Heart right ventricle (tissue), 16 donors: ENCODE measurements around the gene BTBD2. TPM values are rescaled to one million over a fixed set of nuclear protein-coding genes. Genes with fewer than 3 reads are reported as not detected.

ENCODE experiments used
- ATAC-seq, 8 donors: fragments of 200-7000 bp; cut with Tn5 transposase; one replicate each; pipeline ENCODE4 v1.9.1; 2020; ENCODE audit warnings: mild to moderate bottlenecking in 8 of 8, moderate library complexity in 8 of 8, moderate number of reproducible peaks in 1 of 8
- DNase-seq, 2 donors: peaks; one replicate each; pipeline ENCODE4 v3.0.0-alpha.2; 2020
- H3K27ac ChIP-seq, 10 donors: fragments of 200-600 bp; sonication (generic) in 2 of 10; one replicate each; pipeline versions ENCODE4 v1.5.0 to v1.8.0; 2020 to 2022; ENCODE audit warnings: mild to moderate bottlenecking in 3 of 10
- H3K27me3 ChIP-seq, 7 donors: fragments of 200-600 bp; one replicate each; pipeline ENCODE4 v1.8.0; 2021 to 2022; ENCODE audit warnings: mild to moderate bottlenecking in 2 of 7
- H3K36me3 ChIP-seq, 9 donors: fragments of 200-600 bp; sonication (generic) in 1 of 9; one replicate each; pipeline versions ENCODE4 v1.5.0 to v1.8.0; 2020 to 2022; ENCODE audit warnings: mild to moderate bottlenecking in 2 of 9
- H3K4me1 ChIP-seq, 9 donors: fragments of 200-600 bp; sonication (generic) in 1 of 9; one replicate each; pipeline versions ENCODE4 v1.5.0 to v1.8.0; 2020 to 2022; ENCODE audit warnings: mild to moderate bottlenecking in 4 of 9
- H3K4me3 ChIP-seq, 10 donors: fragments of 200-600 bp; sonication (generic) in 2 of 10; one replicate each; pipeline versions ENCODE4 v1.5.0 to v1.8.0; 2020 to 2022; ENCODE audit warnings: mild to moderate bottlenecking in 7 of 10, moderate library complexity in 2 of 10
- H3K9me3 ChIP-seq, 11 donors: fragments of 200-600 bp in 10 of 11; sonication (generic) in 2 of 11; one replicate each; pipeline versions ENCODE4 v1.5.0 to v1.8.0; 2013 to 2022; ENCODE audit warnings: mild to moderate bottlenecking in 2 of 11, control low read depth in 1 of 11, moderate library complexity in 1 of 11
- WGBS, 2 donors: extraction: QIAGEN DNeasy Blood & Tissue Kit; methylation state at CpG; one replicate each; pipeline ENCODE4 v1.1.7; 2013; ENCODE audit warnings: inconsistent platforms in 1 of 2; 5-methylcytosine and 5-hydroxymethylcytosine counted together
- intact Hi-C, 10 donors: fragments of 100-400 bp; cut with DNase I; formaldehyde crosslinking; loops; one replicate each; pipeline versions ENCODE4 v1.11.1 to v1.14.2; 2022
- polyA plus RNA-seq, 2 donors: library from polyadenylated mRNA; stranded (reverse); fragments of 200-250 nt; gene quantifications; one replicate each; pipeline ENCODE4 v1.2.3, GENCODE V29; 2013
- total RNA-seq, 10 donors: library from RNA; stranded (reverse); fragmentation: NEBNext Ultra II Directional in 3 of 10; extraction: Animal tissue kit (Norgen Biotek cat#: 25700) in 3 of 10; gene quantifications; one replicate each; pipeline versions ENCODE4 v1.2.1 to v1.2.4, GENCODE V29; 2021 to 2023
- TF ChIP-seq, protein P1 (sequence below), 9 donors: fragments of 200-600 bp; sonication (generic) in 2 of 9; IDR thresholded peaks; one replicate each; pipeline versions ENCODE4 v1.5.0 to v1.8.0; 2021 to 2022; ENCODE audit warnings: antibody characterized with exemption in 9 of 9, mild to moderate bottlenecking in 5 of 9, moderate library complexity in 1 of 9
- donor health status: Arrhythmogenic right ventricular cardiomyopathy.
- donor health status: ischemic (EF 13 %, LVEDD 7.1; RV severe dilation, severe dysfunction).
- donor health status: healthy with polysubstance abuse.
- donor health status: DM: no; HTN: yes; CAD: no.
- donor health status: DM: no; HTN: no; CAD: no.
- donor health status: ischemic (EF 25% LVEDD 6.9; RV normal size, moderate dysfunction).
- donor health status: ischemic (EF 25% LVEDD 5.7; RV mildly dilated, moderate dysfunction).
- donor health status: healthy.
- donor health status: DM: yes; HTN: yes; CAD: no.
- donor health status: Ischemic cardiomyopathy.
- donor health status: ischemic (EF 35%, LVEDD 5.7; RV mildly dilated, moderate dysfunction).
- donor health status: nonischemic (EF 11% LVEDD 7.7; RV severe dilation, severe dysfunction).
- donor health status: DM: yes; HTN: yes; CAD: no.
- donor health status: PGD.
- donor health status: ischemic (EF 29% LVEDD 5.4; RV normal size, mild dysfunction).
- donor health status: nonischemic (EF 23%, LVEDD 6.1; RV moderate dilation, normal function).

Gene BTBD2
- total and polyA plus RNA-seq, 12 donors: 42.8 to 70.4 (median 55.8) TPM

DNA sequence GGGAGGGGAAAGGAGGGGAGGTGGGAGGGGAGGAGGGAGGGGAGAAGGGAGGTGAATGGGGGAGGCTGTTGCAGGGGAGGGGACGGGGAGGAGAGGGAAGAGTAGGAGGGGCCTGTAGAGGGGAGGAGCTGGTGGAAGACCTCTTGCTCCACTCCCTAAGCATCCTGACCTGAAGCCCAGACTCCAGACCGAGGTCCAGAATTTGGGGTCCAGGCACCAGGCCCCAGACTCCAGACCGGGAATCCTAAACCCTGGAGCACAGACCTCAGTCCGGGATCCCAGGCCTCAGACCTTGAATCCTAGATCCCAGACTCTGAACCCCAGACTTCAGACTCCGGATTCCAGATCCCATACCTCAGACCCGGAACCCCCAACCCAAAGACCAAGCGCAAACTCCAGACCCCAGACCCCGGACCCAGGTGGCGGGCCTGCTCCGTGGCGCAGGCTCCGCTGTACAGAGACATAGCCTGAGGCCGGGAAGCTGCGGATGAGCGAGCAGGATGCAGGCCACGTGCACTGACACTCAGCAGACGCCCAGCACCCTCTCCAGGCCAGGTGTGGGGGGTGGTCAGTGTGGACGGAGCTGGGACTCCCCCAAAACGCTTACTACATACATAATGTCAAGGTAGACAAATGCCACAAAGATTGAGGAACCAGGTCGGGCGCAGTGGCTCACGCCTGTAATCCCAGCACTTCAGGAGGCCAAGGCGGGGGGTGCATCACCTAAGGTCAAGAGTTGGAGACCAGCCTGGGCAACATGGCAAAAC, 710 bp upstream of the BTBD2 start:
- intact Hi-C loops: loop anchor here in 4 of 10 donors (1.0 to 5.0 kb wide), 5 partner anchors 36 to 84 kb away; partner anchors contain the start of genes IZUMO4 (in 1 of the 4), MKNK2 (in 1 of the 4) and MOB3A (in 1 of the 4)
- Histone ChIP-seq H3K27ac (peak overlapping the region in 8 of 10 donors; percentile 4 to 68 (median 50)), H3K27me3 (no peaks in the 10 kb centered on the region), H3K4me3 (peak overlapping the region in 8 of 10 donors; percentile 4 to 49 (median 42)), H3K9me3 (no peaks in the 10 kb centered on the region), H3K36me3 (no peaks in the 10 kb centered on the region), H3K4me1 (peaks cover 4 to 24% (median 9%) of the 10 kb centered on the region in 9 donors)
- TF ChIP-seq, protein P1, sequence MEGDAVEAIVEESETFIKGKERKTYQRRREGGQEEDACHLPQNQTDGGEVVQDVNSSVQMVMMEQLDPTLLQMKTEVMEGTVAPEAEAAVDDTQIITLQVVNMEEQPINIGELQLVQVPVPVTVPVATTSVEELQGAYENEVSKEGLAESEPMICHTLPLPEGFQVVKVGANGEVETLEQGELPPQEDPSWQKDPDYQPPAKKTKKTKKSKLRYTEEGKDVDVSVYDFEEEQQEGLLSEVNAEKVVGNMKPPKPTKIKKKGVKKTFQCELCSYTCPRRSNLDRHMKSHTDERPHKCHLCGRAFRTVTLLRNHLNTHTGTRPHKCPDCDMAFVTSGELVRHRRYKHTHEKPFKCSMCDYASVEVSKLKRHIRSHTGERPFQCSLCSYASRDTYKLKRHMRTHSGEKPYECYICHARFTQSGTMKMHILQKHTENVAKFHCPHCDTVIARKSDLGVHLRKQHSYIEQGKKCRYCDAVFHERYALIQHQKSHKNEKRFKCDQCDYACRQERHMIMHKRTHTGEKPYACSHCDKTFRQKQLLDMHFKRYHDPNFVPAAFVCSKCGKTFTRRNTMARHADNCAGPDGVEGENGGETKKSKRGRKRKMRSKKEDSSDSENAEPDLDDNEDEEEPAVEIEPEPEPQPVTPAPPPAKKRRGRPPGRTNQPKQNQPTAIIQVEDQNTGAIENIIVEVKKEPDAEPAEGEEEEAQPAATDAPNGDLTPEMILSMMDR (IDR thresholded peaks at IDR 0.05): no peak
- DNase-seq (peak; percentile 66 to 85), ATAC-seq (peak; percentile 68 to 91 (median 86))
- 68 to 71% methylated on average over 23 of the region's 23 CpGs for WGBS, 2 donors

DNA sequence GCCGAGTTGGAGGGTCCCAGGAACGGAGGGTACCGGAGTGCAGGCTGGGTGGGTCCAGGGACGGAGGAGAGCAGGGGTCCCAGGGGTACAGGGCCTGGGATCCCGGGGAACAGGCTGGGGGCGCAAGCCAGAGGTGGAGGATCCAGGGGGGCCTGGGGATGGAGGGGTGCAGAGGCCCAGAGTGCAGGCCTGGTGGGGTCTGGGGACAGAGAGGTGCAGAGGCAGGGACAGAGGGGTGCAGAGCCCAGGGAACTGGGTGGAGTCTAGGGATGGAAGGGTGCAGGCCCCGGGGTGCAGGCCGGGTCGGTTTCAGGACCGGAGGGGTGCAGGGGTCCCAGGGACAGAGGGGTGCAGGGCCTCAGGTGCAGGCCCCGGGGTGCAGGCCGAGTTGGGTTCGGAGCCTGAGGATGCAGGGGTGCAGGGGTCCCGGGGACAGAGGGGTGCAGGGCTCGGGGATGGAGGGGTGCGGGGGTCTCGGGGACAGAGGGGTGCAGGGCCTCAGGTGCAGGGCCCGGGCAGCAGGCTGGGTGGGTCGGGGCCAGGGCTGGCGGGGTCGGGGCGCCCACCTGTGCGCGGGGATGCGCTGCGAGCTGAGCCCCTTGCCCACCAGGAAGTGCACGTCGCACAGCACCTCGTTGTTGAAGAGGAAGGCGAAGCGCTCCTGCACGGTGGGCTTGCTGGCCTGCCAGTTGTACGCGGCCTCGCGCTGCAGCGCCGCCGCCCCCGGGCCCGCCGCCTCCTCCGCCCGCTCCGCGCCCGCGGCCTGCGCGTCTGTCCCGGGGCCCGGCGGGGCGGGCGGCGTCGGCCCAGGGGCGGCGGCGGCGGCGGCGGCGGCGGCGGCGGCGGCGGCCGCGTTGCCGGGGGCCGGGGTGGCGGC, 545 bp downstream of the BTBD2 start:
- WGBS, 2 donors: 12 to 33% methylated on average over 17 to 73 of the region's 74 CpGs
- H3K36me3 ChIP-seq: no peaks in the 10 kb centered on the region
- H3K4me1 ChIP-seq: peaks cover 4 to 24% (median 9%) of the 10 kb centered on the region in 9 donors
- H3K27me3 ChIP-seq: no peaks in the 10 kb centered on the region
- TF ChIP-seq, protein P1 (IDR thresholded peaks at IDR 0.05): no peak
- intact Hi-C loops: loop anchor here in 3 of 10 donors (5.0 kb wide), 4 partner anchors 37 to 83 kb away; partner anchors contain the start of gene MKNK2 (in 1 of the 3)
- H3K9me3 ChIP-seq: no peaks in the 10 kb centered on the region
- ATAC-seq (peak in 6 of 8 donors; percentile 5 to 30 (median 8)), DNase-seq (peak in 1 of 2 donors; percentile 46)
- H3K4me3 ChIP-seq: peak overlapping the region; percentile 10 to 66 (median 62)
- peak overlapping the region in 8 of 10 donors; percentile 34 to 71 (median 64) for H3K27ac ChIP-seq

DNA sequence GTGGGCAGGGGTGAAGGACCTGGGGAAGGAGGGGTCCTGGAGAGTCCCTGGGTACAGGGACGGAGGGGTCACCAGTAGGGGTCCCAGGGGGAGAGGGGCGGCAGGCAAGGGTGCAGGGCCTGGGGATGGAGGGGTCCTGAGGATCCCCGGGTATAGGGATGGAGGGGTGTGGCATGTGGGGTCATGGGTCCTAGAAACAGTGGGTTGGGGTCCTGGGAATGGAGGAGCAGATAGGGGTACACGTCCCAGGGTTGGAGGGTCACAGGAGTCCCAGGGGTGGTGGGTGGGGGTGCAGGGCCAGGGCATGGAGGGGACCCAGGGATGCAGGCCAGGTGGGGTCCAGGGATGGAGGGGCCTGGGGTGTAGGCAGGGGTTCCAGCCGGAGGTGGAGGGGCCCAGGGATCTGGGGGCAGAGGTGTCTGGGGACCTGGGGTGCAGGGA, 1.4 kb downstream of the BTBD2 start:
- WGBS, 2 donors: 80% methylated on average over 5 of the region's 5 CpGs
- H3K27ac ChIP-seq: no peak overlapping the region
- peaks cover 4 to 17% (median 8%) of the 10 kb centered on the region in 9 donors for H3K4me1 ChIP-seq
- no peak for DNase-seq
- intact Hi-C loops: no loop called here
- no peaks in the 10 kb centered on the region for H3K9me3 ChIP-seq
- no peaks in the 10 kb centered on the region for H3K36me3 ChIP-seq
- ATAC-seq: peak in 3 of 8 donors; percentile 2 to 24 (median 3)
- TF ChIP-seq, protein P1 (IDR thresholded peaks at IDR 0.05): no peak
- H3K27me3 ChIP-seq: no peaks in the 10 kb centered on the region
- peak overlapping the region in 3 of 10 donors; percentile 65 to 66 (median 65) for H3K4me3 ChIP-seq

DNA sequence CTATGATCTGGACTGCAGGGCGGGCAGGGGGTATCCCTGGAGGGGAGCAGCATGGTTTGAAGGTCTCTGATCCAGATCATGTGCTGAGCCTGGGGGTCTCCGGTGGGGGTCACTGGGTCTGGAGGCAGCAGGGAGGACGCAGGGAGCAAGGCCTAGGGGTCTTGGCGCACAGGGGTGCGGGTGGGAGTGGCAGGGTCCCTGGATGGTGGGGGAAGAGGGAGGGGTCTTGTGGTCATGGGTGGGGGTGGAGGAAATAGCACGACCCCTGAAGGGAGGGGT, 1.9 kb downstream of the BTBD2 start:
- no peaks in the 10 kb centered on the region for H3K36me3 ChIP-seq
- 96% methylated on average over 6 of the region's 6 CpGs for WGBS, 2 donors
- ATAC-seq (no peak), DNase-seq (no peak)
- TF ChIP-seq, protein P1 (IDR thresholded peaks at IDR 0.05): no peak
- H3K27ac ChIP-seq: no peak overlapping the region
- intact Hi-C loops: no loop called here
- no peaks in the 10 kb centered on the region for H3K27me3 ChIP-seq
- H3K9me3 ChIP-seq: no peaks in the 10 kb centered on the region
- no peak overlapping the region for H3K4me3 ChIP-seq
- peaks cover 4 to 16% (median 8%) of the 10 kb centered on the region in 9 donors for H3K4me1 ChIP-seq
